Activated CD8-positive, alpha-beta T cell treated with anti-CD3 and anti-CD28 coated beads, Interleukin-2, amount 10 ng/mL, durations not matched to agents 7 days and 5 days (primary cell): ENCODE measurements around the gene IQSEC2. TPM values are rescaled to one million over a fixed set of nuclear protein-coding genes. Genes with fewer than 3 reads are reported as not detected.

ENCODE experiments used
- ATAC-seq: fragments of 150-1000 bp; cut with Tn5 transposase; one replicate; pipeline ENCODE4 v1.10.0; 2021; ENCODE audit warnings: moderate library complexity
- CTCF ChIA-PET: fragments of 350-600 bp; sonication (Branson Sonifier 250); formaldehyde crosslinking; loops from one replicate; lab custom pipeline; 2021; ENCODE audit warnings: antibody characterized with exemption; lab: Charles Lee
- POLR2A ChIA-PET: fragments of 350-600 bp; sonication (Branson Sonifier 250); formaldehyde crosslinking; loops from one replicate; lab custom pipeline; 2021; ENCODE audit warnings: antibody characterized with exemption; lab: Charles Lee
- DNase-seq: peaks from one replicate; pipeline ENCODE4 v3.0.0-alpha.2; 2020
- H3K27ac Mint-ChIP-seq: one replicate; pipeline ENCODE4 v1.8.0; 2021; ENCODE audit warnings: mild to moderate bottlenecking, mixed read lengths
- H3K27me3 Mint-ChIP-seq: one replicate; pipeline ENCODE4 v1.8.0; 2021; ENCODE audit warnings: low read depth, mixed read lengths
- H3K36me3 Mint-ChIP-seq: one replicate; pipeline ENCODE4 v1.8.0; 2021; ENCODE audit warnings: low read depth, mixed read lengths
- H3K4me1 Mint-ChIP-seq: one replicate; pipeline ENCODE4 v1.8.0; 2021; ENCODE audit warnings: low read depth, mixed read lengths
- H3K4me3 Mint-ChIP-seq: one replicate; pipeline ENCODE4 v1.8.0; 2021; ENCODE audit warnings: mild to moderate bottlenecking, mixed read lengths
- H3K9me3 Mint-ChIP-seq: one replicate; pipeline ENCODE4 v1.8.0; 2022; ENCODE audit warnings: mixed read lengths; ENCODE audit not compliant: insufficient read depth
- total RNA-seq, 2 experiments: library from RNA; stranded (reverse); gene quantifications; one replicate each; pipeline ENCODE4 v1.2.3, GENCODE V29; 2021

The IQSEC2 gene
- total RNA-seq, 2 experiments from 2014 or later: not detected

DNA sequence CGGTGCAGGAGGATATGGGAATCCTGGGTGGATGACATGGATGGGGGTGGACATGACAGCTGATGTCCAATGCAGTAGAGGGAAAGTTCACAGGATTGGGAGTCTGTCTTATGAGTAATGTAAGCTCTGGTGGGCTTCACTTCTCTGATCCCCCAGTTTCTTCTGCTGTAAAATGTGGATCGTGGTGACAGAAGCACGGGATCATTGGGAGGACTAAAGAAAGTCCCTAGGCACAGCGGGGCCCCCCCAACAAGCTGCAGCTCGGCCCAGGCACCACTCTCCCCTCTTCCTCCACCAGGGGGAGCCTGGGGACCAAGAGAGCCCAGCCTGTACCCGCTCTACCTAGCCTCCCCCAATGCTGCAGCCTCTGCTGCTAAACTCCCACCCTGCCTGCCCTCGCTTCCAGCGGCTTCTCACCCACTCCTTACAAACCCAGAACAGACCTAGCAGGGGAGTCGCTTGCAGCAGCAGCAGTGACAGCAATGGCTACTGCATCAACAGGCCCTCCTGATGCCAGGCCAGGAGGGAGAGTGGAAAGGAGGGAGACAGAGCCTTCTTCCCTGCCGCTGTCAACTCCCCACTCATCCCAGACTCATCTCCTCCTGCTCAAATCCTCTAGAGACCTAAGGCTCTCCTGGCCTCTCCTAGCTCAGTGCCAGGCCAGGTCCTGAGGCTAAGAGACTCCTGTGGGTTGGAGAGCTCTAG, 36.1 kb upstream of the IQSEC2 start:
- peak; percentile 84 for ATAC-seq

DNA sequence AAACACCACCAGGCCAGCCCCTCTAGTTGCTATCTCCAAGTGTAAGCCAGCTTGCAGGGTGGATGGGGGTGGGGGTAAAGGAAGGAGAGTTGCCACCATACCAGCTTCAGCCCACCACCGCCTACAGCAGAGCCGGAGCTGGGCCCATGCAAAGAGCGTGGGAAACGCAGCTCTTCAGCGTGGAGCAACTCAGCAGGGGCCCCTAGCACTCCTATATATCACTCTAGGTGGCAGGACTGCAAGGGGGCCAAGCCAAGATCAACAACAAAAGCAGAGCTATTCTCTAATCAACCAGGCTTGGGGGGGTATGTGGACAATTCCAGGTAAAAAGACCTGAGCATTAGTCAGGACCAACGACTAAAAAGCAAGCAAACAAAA, 35.5 kb upstream of the IQSEC2 start:
- H3K4me3 Mint-ChIP-seq: no peak overlapping the region
- H3K27ac Mint-ChIP-seq: no peak overlapping the region
- DNase-seq (no peak), ATAC-seq (no peak)
- POLR2A ChIA-PET: interaction anchor here (0.8 kb wide), 1 partner anchor 106 kb away, joined by 3 read pairs; the partner anchor contains the start of genes RIBC1 and SMC1A
- CTCF ChIA-PET: interaction anchor here (0.6 to 4.9 kb wide), 18 partner anchors 10 to 728 kb away, joined by 3 to 58 read pairs (median 4); partner anchors contain the start of genes PHF8, RIBC1 and SMC1A
- peaks cover 25% of the 10 kb centered on the region for H3K27me3 Mint-ChIP-seq
- H3K36me3 Mint-ChIP-seq: no peaks in the 10 kb centered on the region
- no peaks in the 10 kb centered on the region for H3K9me3 Mint-ChIP-seq
- peaks cover 9% of the 10 kb centered on the region for H3K4me1 Mint-ChIP-seq

More for the DNA sequence above, 36.1 kb upstream of the IQSEC2 start:
- POLR2A ChIA-PET: interaction anchor here (0.8 kb wide), 1 partner anchor 105 kb away, joined by 3 read pairs; the partner anchor contains the start of genes RIBC1 and SMC1A
- H3K4me3 Mint-ChIP-seq: no peak overlapping the region
- H3K36me3 Mint-ChIP-seq: no peaks in the 10 kb centered on the region
- no peaks in the 10 kb centered on the region for H3K9me3 Mint-ChIP-seq
- DNase-seq: peak; percentile 71
- H3K27me3 Mint-ChIP-seq: peaks cover 31% of the 10 kb centered on the region
- no peak overlapping the region for H3K27ac Mint-ChIP-seq
- CTCF ChIA-PET: interaction anchor here (0.6 to 4.9 kb wide), 19 partner anchors 10 to 727 kb away, joined by 3 to 58 read pairs (median 3); partner anchors contain the start of genes PHF8, RIBC1 and SMC1A
- H3K4me1 Mint-ChIP-seq: peaks cover 13% of the 10 kb centered on the region

DNA sequence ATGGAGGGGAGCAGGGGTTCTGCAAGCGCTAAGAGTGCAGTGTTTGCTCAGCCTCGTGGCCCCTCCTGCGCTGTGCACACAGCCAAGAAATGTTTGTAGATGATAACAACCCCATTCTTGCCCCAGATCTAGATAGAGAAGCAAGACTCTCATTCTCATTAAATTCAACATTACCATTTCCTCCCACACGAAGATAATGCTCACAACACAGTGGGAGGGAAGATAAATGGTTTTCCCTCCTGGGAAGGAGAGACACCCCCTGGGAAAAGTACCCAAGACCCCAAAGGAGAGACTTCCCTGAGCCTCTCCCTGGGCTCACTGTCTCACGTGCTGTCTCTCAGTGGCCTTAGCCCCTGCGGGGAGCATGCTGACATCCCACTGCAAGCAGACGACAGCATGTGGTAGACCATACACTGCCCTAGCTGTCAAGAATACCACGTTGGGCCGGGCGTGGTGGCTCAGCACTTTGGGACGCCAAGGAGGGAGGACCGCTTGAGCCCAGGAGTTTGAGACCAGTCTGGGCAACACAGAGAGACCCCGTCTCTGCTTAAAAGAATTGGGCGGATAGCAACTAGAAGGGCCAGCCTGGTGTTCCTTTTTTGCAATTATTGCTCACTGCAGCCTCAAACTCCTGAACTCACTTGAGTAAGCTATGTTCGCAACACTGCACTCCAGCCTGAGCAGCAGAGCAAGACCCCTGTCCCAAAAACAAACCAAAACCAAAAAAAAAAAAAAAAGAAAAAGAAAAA, 34.9 kb upstream of the IQSEC2 start:
- Mint-ChIP-seq H3K27me3 (peaks cover 20% of the 10 kb centered on the region), H3K9me3 (no peaks in the 10 kb centered on the region), H3K27ac (no peak overlapping the region), H3K4me3 (no peak overlapping the region), H3K36me3 (no peaks in the 10 kb centered on the region), H3K4me1 (peaks cover 7% of the 10 kb centered on the region)
- DNase-seq: no peak
- no peak for ATAC-seq
- POLR2A ChIA-PET: interaction anchor here (0.8 kb wide), 1 partner anchor 106 kb away, joined by 3 read pairs; the partner anchor contains the start of genes RIBC1 and SMC1A
- CTCF ChIA-PET: interaction anchor here (1.2 to 5.4 kb wide), 8 partner anchors 11 to 165 kb away, joined by 3 to 58 read pairs (median 11); no protein-coding TSS in a partner anchor

DNA sequence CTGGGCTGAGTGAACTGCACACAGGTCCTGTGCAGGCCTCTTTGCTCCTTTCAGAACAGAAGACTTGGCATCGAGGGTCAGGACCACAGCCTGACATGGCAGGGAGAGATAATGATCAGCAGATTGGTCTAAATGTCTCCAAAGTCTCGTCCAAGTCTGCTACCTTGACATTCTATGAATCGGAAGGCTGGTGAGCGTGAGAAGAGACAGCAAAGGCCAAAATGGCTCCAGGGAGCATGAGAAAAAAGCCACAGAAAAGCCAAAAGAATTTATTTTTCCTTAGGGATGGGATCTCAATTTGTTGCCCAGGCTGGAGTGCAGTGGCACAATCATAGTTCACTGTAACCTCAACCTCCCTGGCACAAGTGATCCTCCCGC, 32.3 kb upstream of the IQSEC2 start:
- H3K36me3 Mint-ChIP-seq: no peaks in the 10 kb centered on the region
- ATAC-seq (no peak), DNase-seq (no peak)
- no peak overlapping the region for H3K27ac Mint-ChIP-seq
- H3K4me1 Mint-ChIP-seq: no peaks in the 10 kb centered on the region
- H3K27me3 Mint-ChIP-seq: peaks cover 8% of the 10 kb centered on the region
- no peak overlapping the region for H3K4me3 Mint-ChIP-seq
- CTCF ChIA-PET: interaction anchor here (0.7 to 5.4 kb wide), 30 partner anchors 11 to 267 kb away, joined by 3 to 42 read pairs (median 4); partner anchors contain the start of genes HSD17B10, RIBC1 and SMC1A
- no peaks in the 10 kb centered on the region for H3K9me3 Mint-ChIP-seq
- POLR2A ChIA-PET: no interaction called here

DNA sequence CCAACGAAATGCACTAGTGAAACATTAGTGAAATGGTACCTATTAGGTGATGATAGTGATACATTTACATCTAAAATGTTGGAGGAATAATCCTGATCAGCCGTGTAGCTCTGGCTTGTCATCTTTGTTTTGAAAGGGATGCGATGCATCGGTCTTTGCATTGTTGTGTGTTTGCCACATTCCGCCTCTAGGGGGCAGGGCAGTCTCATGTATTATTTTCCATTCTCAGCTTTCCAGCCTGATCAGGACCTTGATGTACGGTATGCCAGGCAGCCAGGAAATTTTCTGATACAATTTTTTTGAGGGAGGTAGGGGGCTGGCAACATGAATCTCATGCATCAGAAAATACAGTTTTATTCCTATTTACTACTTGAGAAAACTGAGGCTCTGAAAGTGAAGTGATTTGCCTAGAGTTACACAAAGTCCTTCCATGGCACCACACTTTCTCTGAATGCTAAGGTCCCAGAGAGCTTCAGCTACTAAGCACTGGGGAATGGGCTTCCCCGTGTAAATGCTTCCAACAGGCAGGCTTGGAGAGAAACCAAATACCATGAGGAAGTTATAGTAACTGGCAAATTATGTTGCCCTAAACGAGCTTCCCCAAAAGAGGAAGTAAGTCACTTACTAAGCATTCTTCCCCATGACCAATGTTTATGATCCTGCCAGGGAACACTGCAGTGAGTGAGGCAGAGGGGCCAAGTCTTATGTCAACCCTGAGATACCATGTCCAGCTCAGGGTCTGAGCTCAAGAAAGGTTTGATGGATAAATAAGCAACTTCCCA, 31.8 kb upstream of the IQSEC2 start:
- POLR2A ChIA-PET: no interaction called here
- DNase-seq: peak; percentile 69
- peaks cover 2% of the 10 kb centered on the region for H3K27me3 Mint-ChIP-seq
- CTCF ChIA-PET: interaction anchor here (0.6 to 5.4 kb wide), 35 partner anchors 10 to 311 kb away, joined by 3 to 42 read pairs (median 4); partner anchors contain the start of genes HSD17B10, RIBC1 and SMC1A
- H3K36me3 Mint-ChIP-seq: no peaks in the 10 kb centered on the region
- H3K9me3 Mint-ChIP-seq: no peaks in the 10 kb centered on the region
- no peaks in the 10 kb centered on the region for H3K4me1 Mint-ChIP-seq
- no peak overlapping the region for H3K27ac Mint-ChIP-seq
- peak; percentile 48 for ATAC-seq
- H3K4me3 Mint-ChIP-seq: no peak overlapping the region

DNA sequence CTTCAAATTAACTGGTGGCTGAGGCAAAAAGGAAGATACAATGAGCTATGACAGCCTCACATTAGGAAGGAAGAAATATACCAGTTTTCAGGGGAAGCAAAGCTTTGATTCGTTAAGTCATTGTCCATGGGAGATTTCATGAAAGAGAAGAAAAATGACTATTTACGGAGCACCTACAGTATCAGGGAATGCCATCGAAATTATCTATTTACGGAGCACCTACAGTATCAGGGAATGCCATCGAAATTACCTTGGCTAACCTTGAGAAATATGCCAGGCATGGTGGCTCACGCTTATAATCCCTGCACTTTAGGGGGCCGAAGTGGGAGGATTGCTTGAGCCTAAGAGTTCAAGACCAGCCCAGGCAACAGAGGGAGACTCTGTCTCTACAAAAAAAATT, 28.5 kb upstream of the IQSEC2 start:
- no peaks in the 10 kb centered on the region for H3K9me3 Mint-ChIP-seq
- H3K4me1 Mint-ChIP-seq: no peaks in the 10 kb centered on the region
- H3K4me3 Mint-ChIP-seq: no peak overlapping the region
- ChIA-PET CTCF (interaction anchor here (0.6 to 1.3 kb wide), 3 partner anchors 25 to 172 kb away, joined by 4 to 6 read pairs (median 4); no protein-coding TSS in a partner anchor), POLR2A (no interaction called here)
- no peak overlapping the region for H3K27ac Mint-ChIP-seq
- no peak for DNase-seq
- no peaks in the 10 kb centered on the region for H3K36me3 Mint-ChIP-seq
- no peak for ATAC-seq
- no peaks in the 10 kb centered on the region for H3K27me3 Mint-ChIP-seq

DNA sequence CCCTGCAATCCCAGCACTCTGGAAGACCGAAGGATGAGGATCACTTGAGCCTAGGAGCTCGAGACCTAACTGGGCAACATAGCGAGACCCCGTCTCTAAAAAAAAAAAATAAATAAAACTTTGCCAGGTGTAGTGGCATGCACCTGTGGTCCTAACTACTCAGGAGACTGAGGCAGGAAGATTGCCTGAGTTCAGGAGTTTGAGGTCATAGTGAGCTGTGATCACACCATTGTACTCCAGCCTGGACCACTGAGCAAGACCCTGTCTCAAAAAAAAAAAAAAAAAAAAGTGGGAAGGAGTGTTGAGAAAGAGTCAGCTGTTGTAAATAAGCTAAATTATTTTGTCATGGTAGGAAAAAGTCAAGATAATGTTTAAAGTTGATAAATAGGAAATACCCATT, 27.5 kb upstream of the IQSEC2 start:
- ATAC-seq (no peak), DNase-seq (no peak)
- H3K27ac Mint-ChIP-seq: no peak overlapping the region
- no peaks in the 10 kb centered on the region for H3K9me3 Mint-ChIP-seq
- H3K4me3 Mint-ChIP-seq: no peak overlapping the region
- ChIA-PET CTCF (interaction anchor here (0.9 kb wide), 1 partner anchor 15 kb away, joined by 3 read pairs; no protein-coding TSS in a partner anchor), POLR2A (no interaction called here)
- no peaks in the 10 kb centered on the region for H3K27me3 Mint-ChIP-seq
- H3K4me1 Mint-ChIP-seq: no peaks in the 10 kb centered on the region
- no peaks in the 10 kb centered on the region for H3K36me3 Mint-ChIP-seq

DNA sequence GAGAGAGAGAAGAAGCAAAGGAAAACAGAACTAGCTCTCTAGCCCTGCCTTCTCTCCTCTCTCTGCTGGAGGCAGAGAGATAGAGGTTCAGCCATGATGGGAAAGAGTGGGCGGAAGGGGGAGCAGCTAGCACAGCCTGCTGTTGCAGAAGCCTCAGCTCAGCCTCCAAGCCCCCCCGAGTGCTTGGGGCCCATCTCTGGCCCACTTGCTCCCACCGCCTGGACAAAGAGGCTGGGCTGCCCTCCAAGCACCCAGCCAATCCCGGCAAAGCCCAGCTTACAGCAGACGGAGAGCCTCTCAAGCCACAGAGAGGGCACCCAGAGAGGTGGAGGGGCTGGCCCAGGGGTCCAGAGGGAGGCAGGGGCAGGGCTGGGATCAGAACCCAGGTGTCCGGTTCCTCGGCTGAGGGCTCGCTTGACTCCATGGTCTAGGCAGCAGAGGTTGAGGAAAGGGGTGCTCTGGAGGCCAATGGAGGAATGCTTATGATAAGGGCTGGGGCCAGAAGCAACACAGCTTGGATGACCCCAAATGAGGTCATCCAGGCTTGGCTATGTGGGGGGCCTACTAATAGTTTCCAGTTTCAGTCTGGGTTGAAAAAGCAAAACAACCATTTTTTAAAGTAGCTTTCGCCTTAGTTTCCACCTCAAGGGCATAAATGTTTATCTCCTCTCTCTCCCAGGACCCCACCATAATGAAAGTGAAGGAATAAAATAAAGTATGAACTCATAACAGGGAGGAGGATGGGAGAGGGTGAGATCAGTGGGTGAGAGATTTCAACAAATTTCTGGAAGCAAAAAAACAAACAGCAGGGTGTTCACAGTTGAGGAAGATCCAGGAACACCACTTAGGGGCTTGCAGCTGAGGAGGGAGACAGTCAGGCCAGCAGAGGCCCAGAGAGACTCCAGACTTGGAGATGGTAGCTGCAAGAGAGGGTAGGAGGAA, 24.9 kb upstream of the IQSEC2 start:
- Mint-ChIP-seq H3K27ac (no peak overlapping the region), H3K9me3 (no peaks in the 10 kb centered on the region), H3K36me3 (no peaks in the 10 kb centered on the region), H3K4me1 (no peaks in the 10 kb centered on the region), H3K27me3 (no peaks in the 10 kb centered on the region), H3K4me3 (no peak overlapping the region)
- POLR2A ChIA-PET: no interaction called here
- CTCF ChIA-PET: interaction anchor here (1.8 kb wide), 1 partner anchor 11 kb away, joined by 5 read pairs; no protein-coding TSS in a partner anchor
- DNase-seq (no peak), ATAC-seq (no peak)

DNA sequence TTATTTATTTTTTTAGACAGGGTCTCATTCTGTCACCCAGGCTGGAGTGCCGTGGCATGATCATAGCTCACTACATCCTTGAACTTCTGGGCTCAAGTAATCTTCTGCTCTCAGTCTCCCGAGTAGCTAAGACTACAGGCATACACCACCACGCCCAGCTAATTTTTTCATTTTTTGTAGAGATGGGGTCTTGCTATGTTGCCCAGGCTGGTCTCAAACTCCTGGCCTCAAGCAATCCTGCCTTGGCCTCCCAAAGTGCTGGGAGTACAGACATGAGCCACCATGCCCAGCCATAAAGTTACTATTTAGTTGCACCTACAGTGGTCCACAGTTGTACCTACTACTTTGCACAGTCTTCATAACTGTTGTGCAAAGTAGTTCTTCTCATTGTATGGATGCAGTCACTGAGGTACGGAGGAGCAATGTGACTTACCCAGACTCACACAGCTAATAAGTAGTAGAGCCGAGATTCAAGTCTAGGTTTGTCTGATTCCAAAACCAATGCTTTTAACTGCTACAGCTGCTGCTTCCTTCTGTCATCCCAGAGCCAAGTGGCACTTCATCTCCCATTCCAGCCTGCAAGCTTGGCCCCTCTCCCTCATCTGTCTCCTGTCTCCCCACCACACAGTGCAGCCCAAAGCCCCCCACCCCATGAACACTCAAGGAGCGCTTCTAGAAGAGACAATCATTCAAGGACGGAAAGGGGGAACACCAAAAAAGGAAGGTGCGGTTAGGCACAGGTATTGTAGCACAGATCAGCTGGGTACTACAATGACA, 24.0 kb upstream of the IQSEC2 start:
- Mint-ChIP-seq H3K27ac (no peak overlapping the region), H3K27me3 (no peaks in the 10 kb centered on the region), H3K9me3 (no peaks in the 10 kb centered on the region), H3K36me3 (no peaks in the 10 kb centered on the region), H3K4me3 (no peak overlapping the region), H3K4me1 (no peaks in the 10 kb centered on the region)
- ChIA-PET CTCF (interaction anchor here (1.8 kb wide), 1 partner anchor 12 kb away, joined by 5 read pairs; no protein-coding TSS in a partner anchor), POLR2A (no interaction called here)
- DNase-seq (no peak), ATAC-seq (no peak)

DNA sequence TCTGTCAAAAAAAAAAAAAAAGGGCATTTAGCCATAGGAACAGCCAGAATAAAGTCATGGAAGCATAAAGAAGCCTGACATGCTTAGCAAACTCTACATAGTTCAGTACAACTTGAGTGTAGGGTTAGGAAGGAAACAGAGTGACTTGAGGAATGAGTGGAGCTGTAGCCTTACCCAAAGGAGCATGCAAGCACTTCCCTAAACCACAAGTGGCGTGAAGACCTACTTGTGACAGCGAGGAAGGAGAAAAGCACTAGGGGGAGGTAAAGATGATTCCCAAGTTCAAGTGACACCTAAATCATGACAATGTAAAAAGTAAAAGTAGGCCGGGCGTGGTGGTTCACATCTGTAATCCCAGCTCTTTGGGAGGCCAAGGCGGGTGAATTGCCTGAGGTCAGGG, 21.8 kb upstream of the IQSEC2 start:
- ChIA-PET CTCF (interaction anchor here (2.9 kb wide), 1 partner anchor 10 kb away, joined by 13 read pairs; no protein-coding TSS in a partner anchor), POLR2A (no interaction called here)
- no peaks in the 10 kb centered on the region for H3K9me3 Mint-ChIP-seq
- H3K4me3 Mint-ChIP-seq: no peak overlapping the region
- ATAC-seq: no peak
- no peaks in the 10 kb centered on the region for H3K36me3 Mint-ChIP-seq
- H3K27ac Mint-ChIP-seq: no peak overlapping the region
- H3K27me3 Mint-ChIP-seq: no peaks in the 10 kb centered on the region
- DNase-seq: no peak
- H3K4me1 Mint-ChIP-seq: no peaks in the 10 kb centered on the region
